WTC11 (cell line): ENCODE results near the gene PRKCE. TPM values are rescaled to one million over a fixed set of nuclear protein-coding genes. Genes with fewer than 3 reads are reported as not detected.

Experiments used
- ATAC-seq: fragments of 200-7000 bp; cut with Tn5 transposase; 2 replicates; pipeline ENCODE4 v1.10.0; 2021; ENCODE audit warnings: mild to moderate bottlenecking, moderate library complexity
- CTCF ChIA-PET: fragments of 300-600 bp; sonication (Branson Sonifier 250); formaldehyde crosslinking; loops from one replicate; lab custom pipeline; 2021; ENCODE audit warnings: antibody characterized with exemption; lab: Charles Lee
- POLR2A ChIA-PET: fragments of 350-600 bp; sonication (Branson Sonifier 250); formaldehyde crosslinking; loops from one replicate; lab custom pipeline; 2021; ENCODE audit warnings: antibody characterized with exemption; lab: Charles Lee
- DNase-seq: peaks from one replicate; pipeline ENCODE4 v3.0.0; 2021; ENCODE audit warnings: low spot score
- H3K27ac Mint-ChIP-seq: 2 replicates; pipeline ENCODE4 v1.8.0; 2021; ENCODE audit warnings: mixed read lengths
- H3K27me3 Mint-ChIP-seq: 2 replicates; pipeline ENCODE4 v1.8.0; 2021; ENCODE audit warnings: low read depth, mild to moderate bottlenecking, moderate library complexity, mixed read lengths
- H3K36me3 Mint-ChIP-seq: 2 replicates; pipeline ENCODE4 v1.8.0; 2021; ENCODE audit warnings: mixed read lengths
- H3K4me1 Mint-ChIP-seq: 2 replicates; pipeline ENCODE4 v1.8.0; 2022; ENCODE audit warnings: mixed read lengths
- H3K4me3 Mint-ChIP-seq: 2 replicates; pipeline ENCODE4 v1.8.0; 2021; ENCODE audit warnings: mild to moderate bottlenecking, moderate library complexity, mixed read lengths
- H3K9me3 Mint-ChIP-seq: 2 replicates; pipeline ENCODE4 v1.8.0; 2021; ENCODE audit warnings: mixed read lengths
- CREB1 ChIP-seq: sonication (generic); formaldehyde crosslinking; IDR thresholded peaks from 2 replicates; pipeline ENCODE4 v1.8.0; 2023; ENCODE audit warnings: mild to moderate bottlenecking, missing genetic modification reagents
- CREM ChIP-seq: sonication (generic); formaldehyde crosslinking; IDR thresholded peaks from 2 replicates; pipeline ENCODE4 v1.8.1; 2022; ENCODE audit warnings: mild to moderate bottlenecking, missing genetic modification reagents, moderate library complexity
- EMX1 ChIP-seq: fragments of 250-450 bp; sonication (Bioruptor Pico); IDR thresholded peaks from 2 replicates; pipeline ENCODE4 v1.8.0; 2021; ENCODE audit warnings: mild to moderate bottlenecking
- FOXK1 ChIP-seq: sonication (generic); formaldehyde crosslinking; IDR thresholded peaks from 2 replicates; pipeline ENCODE4 v1.8.0; 2022; ENCODE audit warnings: mild to moderate bottlenecking, moderate library complexity, missing genetic modification reagents
- GTF2I ChIP-seq: fragments of 250-450 bp; sonication (Bioruptor Pico); conservative IDR thresholded peaks from 2 replicates; pipeline ENCODE4 v1.4.0; 2021; ENCODE audit warnings: mild to moderate bottlenecking
- IRF2 ChIP-seq: sonication (generic); formaldehyde crosslinking; IDR thresholded peaks from 2 replicates; pipeline ENCODE4 v1.8.0; 2022; ENCODE audit warnings: low read depth, missing genetic modification reagents, borderline replicate concordance
- MYBL2 ChIP-seq: sonication (generic); formaldehyde crosslinking; IDR thresholded peaks from 2 replicates; pipeline ENCODE4 v1.8.1; 2023; ENCODE audit warnings: mild to moderate bottlenecking, moderate library complexity, missing genetic modification reagents
- NFE2L1 ChIP-seq: sonication (generic); formaldehyde crosslinking; IDR thresholded peaks from 2 replicates; pipeline ENCODE4 v1.8.1; 2023; ENCODE audit warnings: missing genetic modification reagents
- NFYB ChIP-seq: sonication (generic); formaldehyde crosslinking; conservative IDR thresholded peaks from 2 replicates; pipeline ENCODE4 v1.8.0; 2022; ENCODE audit warnings: low read depth, missing genetic modification reagents
- RELA ChIP-seq: sonication (generic); formaldehyde crosslinking; IDR thresholded peaks from 2 replicates; pipeline ENCODE4 v1.8.1; 2022; ENCODE audit warnings: missing genetic modification reagents, mild to moderate bottlenecking, borderline replicate concordance
- TP53 ChIP-seq: sonication (generic); formaldehyde crosslinking; IDR thresholded peaks from 2 replicates; pipeline ENCODE4 v1.8.1; 2023; ENCODE audit warnings: mild to moderate bottlenecking, missing genetic modification reagents
- ZBTB21 ChIP-seq: sonication (generic); formaldehyde crosslinking; IDR thresholded peaks from 2 replicates; pipeline ENCODE4 v1.8.1; 2023; ENCODE audit warnings: mild to moderate bottlenecking, missing genetic modification reagents, borderline replicate concordance
- ZNF232 ChIP-seq: sonication (generic); formaldehyde crosslinking; IDR thresholded peaks from 2 replicates; pipeline ENCODE4 v1.8.0; 2022; ENCODE audit warnings: mild to moderate bottlenecking, missing genetic modification reagents
- ZNF263 ChIP-seq: sonication (generic); formaldehyde crosslinking; IDR thresholded peaks from 2 replicates; pipeline ENCODE4 v1.8.1; 2022; ENCODE audit warnings: low read depth, mild to moderate bottlenecking, moderate library complexity, missing genetic modification reagents
- ZNF423 ChIP-seq: fragments of 250-450 bp; sonication (Bioruptor Pico); IDR thresholded peaks from 2 replicates; pipeline ENCODE4 v2.1.2; 2022; ENCODE audit warnings: mild to moderate bottlenecking, moderate library complexity
- total RNA-seq: library from RNA; stranded (reverse); gene quantifications from 3 replicates; pipeline ENCODE4 v1.2.3, GENCODE V29; 2021
- TF ChIP-seq, protein P1 (sequence below): sonication (generic); formaldehyde crosslinking; IDR thresholded peaks from 2 replicates; pipeline ENCODE4 v1.8.1; 2022; ENCODE audit warnings: mild to moderate bottlenecking, missing genetic modification reagents, moderate library complexity, borderline replicate concordance
- TF ChIP-seq, protein P2 (sequence below): fragments of 250-450 bp; sonication (Bioruptor Pico); IDR thresholded peaks from 2 replicates; pipeline ENCODE4 v1.9.0; 2021; ENCODE audit warnings: mild to moderate bottlenecking, borderline replicate concordance
- TF ChIP-seq, protein P3 (sequence below): sonication (generic); formaldehyde crosslinking; IDR thresholded peaks from 2 replicates; pipeline ENCODE4 v1.8.1; 2023; ENCODE audit warnings: mild to moderate bottlenecking, missing genetic modification reagents
- TF ChIP-seq, protein P4 (sequence below): sonication (generic); formaldehyde crosslinking; IDR thresholded peaks from 2 replicates; pipeline ENCODE4 v1.8.0; 2022; ENCODE audit warnings: mild to moderate bottlenecking, missing genetic modification reagents
- TF ChIP-seq, protein P5 (sequence below): sonication (generic); formaldehyde crosslinking; IDR thresholded peaks from 2 replicates; pipeline ENCODE4 v1.8.0; 2022; ENCODE audit warnings: mild to moderate bottlenecking, missing genetic modification reagents
- TF ChIP-seq, protein P6 (sequence below): fragments of 250-450 bp; sonication (Bioruptor Pico); IDR thresholded peaks from 2 replicates; pipeline ENCODE4 v1.9.0; 2021; ENCODE audit warnings: moderate library complexity, mild to moderate bottlenecking, inconsistent platforms, borderline replicate concordance

The PRKCE gene
- total RNA-seq, 1 experiment from 2014 or later, result 5.8 TPM

DNA sequence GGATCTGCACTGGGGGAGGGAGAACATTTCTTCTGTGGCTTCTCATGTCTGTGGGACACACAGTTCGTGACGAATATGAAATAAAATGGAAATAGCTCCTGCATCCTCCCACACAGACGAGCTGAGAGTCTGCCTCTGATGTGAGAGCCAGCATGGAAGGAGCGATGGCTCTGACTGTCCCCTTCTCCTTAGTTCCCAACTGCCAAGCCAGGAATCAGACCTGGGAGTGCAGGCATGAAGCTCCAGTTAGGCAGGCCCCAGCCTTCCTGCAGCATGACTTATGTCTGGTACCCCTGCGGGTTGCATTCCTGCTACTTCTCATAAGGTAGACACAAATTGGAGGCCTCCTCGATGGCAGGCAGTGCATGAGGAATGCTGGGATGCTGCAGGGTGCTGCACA lies 56.2 kb downstream of the PRKCE start:
- peaks cover 12% of the 10 kb centered on the region for H3K9me3 Mint-ChIP-seq
- CTCF ChIA-PET, result no interaction called here
- H3K36me3 Mint-ChIP-seq, result peaks cover 9% of the 10 kb centered on the region
- TF ChIP-seq TP53 (CRISPR knock-in tag) (no peak), MYBL2 (CRISPR knock-in tag) (no peak), FOXK1 (no peak), EMX1 (CRISPR knock-in tag) (no peak), ZNF263 (CRISPR knock-in tag) (no peak), NFE2L1 (CRISPR knock-in tag) (no peak), ZNF232 (CRISPR knock-in tag) (no peak), CREM (CRISPR knock-in tag) (no peak), ZNF423 (no peak)
- TF ChIP-seq, protein P1, sequence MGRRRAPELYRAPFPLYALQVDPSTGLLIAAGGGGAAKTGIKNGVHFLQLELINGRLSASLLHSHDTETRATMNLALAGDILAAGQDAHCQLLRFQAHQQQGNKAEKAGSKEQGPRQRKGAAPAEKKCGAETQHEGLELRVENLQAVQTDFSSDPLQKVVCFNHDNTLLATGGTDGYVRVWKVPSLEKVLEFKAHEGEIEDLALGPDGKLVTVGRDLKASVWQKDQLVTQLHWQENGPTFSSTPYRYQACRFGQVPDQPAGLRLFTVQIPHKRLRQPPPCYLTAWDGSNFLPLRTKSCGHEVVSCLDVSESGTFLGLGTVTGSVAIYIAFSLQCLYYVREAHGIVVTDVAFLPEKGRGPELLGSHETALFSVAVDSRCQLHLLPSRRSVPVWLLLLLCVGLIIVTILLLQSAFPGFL (CRISPR knock-in tag), result no peak
- TF ChIP-seq, protein P2, sequence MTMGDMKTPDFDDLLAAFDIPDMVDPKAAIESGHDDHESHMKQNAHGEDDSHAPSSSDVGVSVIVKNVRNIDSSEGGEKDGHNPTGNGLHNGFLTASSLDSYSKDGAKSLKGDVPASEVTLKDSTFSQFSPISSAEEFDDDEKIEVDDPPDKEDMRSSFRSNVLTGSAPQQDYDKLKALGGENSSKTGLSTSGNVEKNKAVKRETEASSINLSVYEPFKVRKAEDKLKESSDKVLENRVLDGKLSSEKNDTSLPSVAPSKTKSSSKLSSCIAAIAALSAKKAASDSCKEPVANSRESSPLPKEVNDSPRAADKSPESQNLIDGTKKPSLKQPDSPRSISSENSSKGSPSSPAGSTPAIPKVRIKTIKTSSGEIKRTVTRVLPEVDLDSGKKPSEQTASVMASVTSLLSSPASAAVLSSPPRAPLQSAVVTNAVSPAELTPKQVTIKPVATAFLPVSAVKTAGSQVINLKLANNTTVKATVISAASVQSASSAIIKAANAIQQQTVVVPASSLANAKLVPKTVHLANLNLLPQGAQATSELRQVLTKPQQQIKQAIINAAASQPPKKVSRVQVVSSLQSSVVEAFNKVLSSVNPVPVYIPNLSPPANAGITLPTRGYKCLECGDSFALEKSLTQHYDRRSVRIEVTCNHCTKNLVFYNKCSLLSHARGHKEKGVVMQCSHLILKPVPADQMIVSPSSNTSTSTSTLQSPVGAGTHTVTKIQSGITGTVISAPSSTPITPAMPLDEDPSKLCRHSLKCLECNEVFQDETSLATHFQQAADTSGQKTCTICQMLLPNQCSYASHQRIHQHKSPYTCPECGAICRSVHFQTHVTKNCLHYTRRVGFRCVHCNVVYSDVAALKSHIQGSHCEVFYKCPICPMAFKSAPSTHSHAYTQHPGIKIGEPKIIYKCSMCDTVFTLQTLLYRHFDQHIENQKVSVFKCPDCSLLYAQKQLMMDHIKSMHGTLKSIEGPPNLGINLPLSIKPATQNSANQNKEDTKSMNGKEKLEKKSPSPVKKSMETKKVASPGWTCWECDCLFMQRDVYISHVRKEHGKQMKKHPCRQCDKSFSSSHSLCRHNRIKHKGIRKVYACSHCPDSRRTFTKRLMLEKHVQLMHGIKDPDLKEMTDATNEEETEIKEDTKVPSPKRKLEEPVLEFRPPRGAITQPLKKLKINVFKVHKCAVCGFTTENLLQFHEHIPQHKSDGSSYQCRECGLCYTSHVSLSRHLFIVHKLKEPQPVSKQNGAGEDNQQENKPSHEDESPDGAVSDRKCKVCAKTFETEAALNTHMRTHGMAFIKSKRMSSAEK (CRISPR knock-in tag), result no peak
- H3K27ac Mint-ChIP-seq, result no peak overlapping the region
- H3K4me1 Mint-ChIP-seq, result peaks cover 4% of the 10 kb centered on the region
- DNase-seq (no peak), ATAC-seq (no peak)
- H3K4me3 Mint-ChIP-seq, result no peak overlapping the region
- POLR2A ChIA-PET, result no interaction called here
- no peaks in the 10 kb centered on the region for H3K27me3 Mint-ChIP-seq

DNA sequence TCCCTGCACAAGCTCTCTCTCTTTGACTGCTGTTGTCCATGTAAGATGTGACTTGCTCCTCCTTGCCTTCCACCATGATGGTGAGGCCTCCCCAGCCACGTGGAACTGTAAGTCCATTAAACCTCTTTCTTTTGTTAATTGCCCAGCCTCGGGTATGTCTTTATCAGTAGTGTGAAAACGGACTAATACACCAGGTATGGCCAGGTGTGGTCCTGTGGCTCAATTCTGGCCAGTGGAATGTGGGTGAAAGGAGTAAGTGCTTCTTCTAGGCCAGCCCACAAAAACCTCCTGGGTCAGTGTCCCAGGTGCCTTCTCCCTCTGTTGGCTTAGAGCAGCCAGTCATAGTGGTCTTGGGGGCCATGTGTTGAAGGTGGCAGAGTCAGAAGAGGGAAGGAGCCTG lies 57.0 kb downstream of the PRKCE start:
- TF ChIP-seq NFYB (no peak), CREM (CRISPR knock-in tag) (no peak), IRF2 (no peak), RELA (CRISPR knock-in tag) (no peak), ZBTB21 (CRISPR knock-in tag) (no peak), CREB1 (CRISPR knock-in tag) (no peak), GTF2I (CRISPR knock-in tag) (no peak)
- TF ChIP-seq, protein P3, sequence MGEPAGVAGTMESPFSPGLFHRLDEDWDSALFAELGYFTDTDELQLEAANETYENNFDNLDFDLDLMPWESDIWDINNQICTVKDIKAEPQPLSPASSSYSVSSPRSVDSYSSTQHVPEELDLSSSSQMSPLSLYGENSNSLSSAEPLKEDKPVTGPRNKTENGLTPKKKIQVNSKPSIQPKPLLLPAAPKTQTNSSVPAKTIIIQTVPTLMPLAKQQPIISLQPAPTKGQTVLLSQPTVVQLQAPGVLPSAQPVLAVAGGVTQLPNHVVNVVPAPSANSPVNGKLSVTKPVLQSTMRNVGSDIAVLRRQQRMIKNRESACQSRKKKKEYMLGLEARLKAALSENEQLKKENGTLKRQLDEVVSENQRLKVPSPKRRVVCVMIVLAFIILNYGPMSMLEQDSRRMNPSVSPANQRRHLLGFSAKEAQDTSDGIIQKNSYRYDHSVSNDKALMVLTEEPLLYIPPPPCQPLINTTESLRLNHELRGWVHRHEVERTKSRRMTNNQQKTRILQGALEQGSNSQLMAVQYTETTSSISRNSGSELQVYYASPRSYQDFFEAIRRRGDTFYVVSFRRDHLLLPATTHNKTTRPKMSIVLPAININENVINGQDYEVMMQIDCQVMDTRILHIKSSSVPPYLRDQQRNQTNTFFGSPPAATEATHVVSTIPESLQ (CRISPR knock-in tag), result no peak
- TF ChIP-seq, protein P4, sequence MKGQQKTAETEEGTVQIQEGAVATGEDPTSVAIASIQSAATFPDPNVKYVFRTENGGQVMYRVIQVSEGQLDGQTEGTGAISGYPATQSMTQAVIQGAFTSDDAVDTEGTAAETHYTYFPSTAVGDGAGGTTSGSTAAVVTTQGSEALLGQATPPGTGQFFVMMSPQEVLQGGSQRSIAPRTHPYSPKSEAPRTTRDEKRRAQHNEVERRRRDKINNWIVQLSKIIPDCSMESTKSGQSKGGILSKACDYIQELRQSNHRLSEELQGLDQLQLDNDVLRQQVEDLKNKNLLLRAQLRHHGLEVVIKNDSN (CRISPR knock-in tag), result no peak
- TF ChIP-seq, protein P5, sequence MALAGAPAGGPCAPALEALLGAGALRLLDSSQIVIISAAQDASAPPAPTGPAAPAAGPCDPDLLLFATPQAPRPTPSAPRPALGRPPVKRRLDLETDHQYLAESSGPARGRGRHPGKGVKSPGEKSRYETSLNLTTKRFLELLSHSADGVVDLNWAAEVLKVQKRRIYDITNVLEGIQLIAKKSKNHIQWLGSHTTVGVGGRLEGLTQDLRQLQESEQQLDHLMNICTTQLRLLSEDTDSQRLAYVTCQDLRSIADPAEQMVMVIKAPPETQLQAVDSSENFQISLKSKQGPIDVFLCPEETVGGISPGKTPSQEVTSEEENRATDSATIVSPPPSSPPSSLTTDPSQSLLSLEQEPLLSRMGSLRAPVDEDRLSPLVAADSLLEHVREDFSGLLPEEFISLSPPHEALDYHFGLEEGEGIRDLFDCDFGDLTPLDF (CRISPR knock-in tag), result no peak
- TF ChIP-seq, protein P6, sequence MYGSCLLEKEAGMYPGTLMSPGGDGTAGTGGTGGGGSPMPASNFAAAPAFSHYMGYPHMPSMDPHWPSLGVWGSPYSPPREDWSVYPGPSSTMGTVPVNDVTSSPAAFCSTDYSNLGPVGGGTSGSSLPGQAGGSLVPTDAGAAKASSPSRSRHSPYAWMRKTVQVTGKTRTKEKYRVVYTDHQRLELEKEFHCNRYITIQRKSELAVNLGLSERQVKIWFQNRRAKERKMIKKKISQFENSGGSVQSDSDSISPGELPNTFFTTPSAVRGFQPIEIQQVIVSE, result no peak

More for the DNA sequence above, 57.0 kb downstream of the PRKCE start:
- Mint-ChIP-seq H3K27me3 (no peaks in the 10 kb centered on the region), H3K4me3 (no peak overlapping the region), H3K27ac (no peak overlapping the region), H3K4me1 (peaks cover 11% of the 10 kb centered on the region), H3K9me3 (peaks cover 12% of the 10 kb centered on the region), H3K36me3 (peaks cover 9% of the 10 kb centered on the region)
- ATAC-seq (no peak), DNase-seq (no peak)
- ChIA-PET CTCF (no interaction called here), POLR2A (no interaction called here)
